ENCODE data around the gene CSN1S1.
"Not testable (repeated sequence)": the region's sequence is repeated elsewhere in the genome, so short reads cannot be mapped to it uniquely, and the experiment has no call there.

CSN1S1 gene

DNA sequence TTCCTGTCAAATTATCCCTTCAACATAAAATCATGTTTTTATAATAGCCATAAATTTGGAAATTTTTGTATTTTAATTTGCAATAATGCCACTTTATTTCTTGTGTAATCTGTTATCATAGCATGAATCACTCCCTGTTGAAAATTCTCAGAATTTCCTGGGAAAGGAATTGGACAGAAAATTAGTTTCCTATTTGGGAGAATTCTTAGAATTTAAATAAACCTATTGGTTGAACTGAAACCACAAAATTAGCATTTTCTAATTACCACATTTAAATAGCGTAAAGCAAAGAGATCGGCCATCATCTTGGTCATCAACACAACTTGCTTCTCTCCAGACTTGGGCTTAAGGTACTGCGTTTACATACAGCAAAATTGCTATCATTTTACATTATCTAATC lies at the start of gene CSN1S1:
CSN1S1 (plus strand) TSS at position 301 of the 400 bp plus-strand sequence. CDS start 1,488 bp downstream, outside the sequence.
- DNase-seq (ENCODE audit: low read depth, low spot score): no peak

GRCh38 chr4:69881173-69881773 lies 49.6 kb upstream of the CSN1S1 start:
- no peak for DNase-seq (ENCODE audit: low read depth, low spot score)

DNA sequence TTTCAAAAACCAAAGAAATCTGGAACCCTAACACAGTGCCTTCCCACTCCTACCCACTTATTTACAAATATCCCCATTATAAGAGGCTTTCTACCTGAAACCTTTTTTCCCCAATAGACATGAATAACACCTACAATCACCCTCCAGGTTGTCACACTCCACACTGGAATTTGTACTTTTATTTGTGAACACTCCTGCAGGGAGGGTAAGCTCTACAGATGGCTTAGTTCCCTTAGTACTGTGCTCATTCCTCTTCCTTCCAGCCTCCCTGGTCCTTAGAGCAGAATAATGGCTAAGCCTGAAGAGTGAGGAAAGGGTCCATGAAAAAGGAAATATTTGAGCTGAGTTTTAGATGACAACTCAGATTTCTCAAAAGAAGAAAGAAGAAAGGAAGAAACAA lies 48.7 kb upstream of the CSN1S1 start:
- DNase-seq (ENCODE audit: low read depth, low spot score): no peak

DNA sequence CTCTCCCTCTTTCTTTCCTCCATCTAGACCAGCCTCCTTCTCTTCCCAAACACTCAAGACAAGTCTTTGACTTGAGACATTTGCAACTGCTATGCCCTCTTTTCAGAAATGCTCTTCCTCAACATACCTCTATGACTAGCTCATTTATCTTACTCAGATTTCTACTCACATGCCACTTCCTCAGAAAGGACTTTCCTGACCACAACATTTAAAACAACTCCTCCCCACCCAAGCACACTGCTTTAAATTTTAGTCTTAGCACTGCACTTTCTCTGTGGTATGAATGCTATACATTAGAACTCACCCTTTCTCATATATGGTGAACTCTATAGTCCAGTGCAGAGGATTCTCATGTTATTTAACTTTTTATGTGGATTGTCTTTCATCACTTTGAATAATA lies 42.5 kb upstream of the CSN1S1 start:
- DNase-seq (ENCODE audit: low read depth, low spot score): no peak

DNA sequence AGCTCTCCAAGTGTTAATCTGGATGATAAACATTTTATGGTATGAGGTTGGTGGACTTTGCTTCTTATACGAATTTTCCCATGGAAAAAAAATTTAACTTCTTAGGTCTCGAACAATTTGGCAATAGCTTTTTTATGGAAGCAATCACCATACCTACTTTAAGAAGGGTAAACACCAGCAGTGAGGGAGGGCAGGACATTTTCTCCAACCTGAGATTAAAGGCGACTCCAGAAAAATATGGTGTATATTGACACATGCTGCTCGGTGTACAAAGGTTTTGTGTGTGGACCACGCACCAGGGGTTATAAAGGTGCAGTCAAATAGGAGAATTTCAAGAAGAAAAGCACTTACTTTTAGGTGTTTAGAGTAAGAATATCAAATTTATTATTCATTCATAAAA lies 36.7 kb upstream of the CSN1S1 start:
- no peak for DNase-seq (ENCODE audit: low read depth, low spot score)

GRCh38 chr4:69894721-69895120 lies 36.1 kb upstream of the CSN1S1 start:
- DNase-seq (ENCODE audit: low read depth, low spot score): no peak

DNA sequence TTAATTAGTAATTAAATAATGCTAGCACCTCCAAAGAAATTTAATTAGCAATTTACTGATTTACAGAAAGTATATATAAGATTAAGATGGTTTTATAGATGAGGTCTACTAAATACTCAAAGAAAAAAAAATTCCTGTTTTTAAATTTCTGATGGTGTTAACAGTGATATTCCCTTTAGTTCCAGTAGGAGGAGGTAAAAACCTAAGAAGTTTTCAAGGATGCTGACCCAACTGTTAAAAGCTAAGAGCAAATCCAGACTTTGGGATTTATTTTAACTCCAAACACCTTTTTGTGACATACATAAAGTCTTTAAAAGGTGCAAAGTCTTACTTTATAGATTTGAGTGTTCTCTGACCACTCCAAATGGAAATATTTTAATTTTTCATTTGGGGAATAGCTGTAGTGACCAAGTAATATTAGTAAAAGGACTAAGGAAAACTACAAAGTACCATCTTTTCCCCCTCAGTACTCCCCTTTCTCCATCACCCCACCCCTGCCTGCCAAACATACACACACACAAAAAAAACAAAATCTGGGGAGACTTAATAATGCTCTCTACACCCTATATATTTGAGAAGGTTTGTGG lies 34.2 kb upstream of the CSN1S1 start:
- DNase-seq (ENCODE audit: low read depth, low spot score): no peak

- DNase-seq (ENCODE audit: low read depth, low spot score): no peak
These were observed 23.7 kb upstream of the CSN1S1 start for GRCh38 chr4:69907151-69907550.

GRCh38 chr4:69909195-69909594 lies 21.7 kb upstream of the CSN1S1 start:
- DNase-seq (ENCODE audit: low read depth, low spot score): no peak

- DNase-seq (ENCODE audit: low read depth, low spot score): peak; percentile 24
These were observed 20.7 kb upstream of the CSN1S1 start for GRCh38 chr4:69910016-69910782.

DNA sequence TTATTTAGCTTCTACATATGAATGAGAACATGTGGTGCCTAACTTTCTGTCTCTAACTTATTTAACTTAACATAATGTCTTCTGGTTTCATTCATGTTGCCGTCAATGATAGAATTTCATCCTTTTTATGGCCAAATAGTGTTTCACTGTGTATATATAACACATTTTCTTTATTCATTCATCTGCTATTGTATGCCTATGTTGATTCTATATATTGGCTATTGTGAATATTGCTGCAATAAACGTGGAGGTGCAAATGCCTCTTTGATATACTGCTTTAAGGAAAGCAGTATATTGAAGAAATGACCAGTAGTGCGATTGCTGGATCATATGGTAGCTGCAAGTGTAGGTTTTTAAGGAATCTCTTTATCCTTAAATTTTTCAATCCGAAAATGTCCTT lies 10.0 kb upstream of the CSN1S1 start:
- no peak for DNase-seq (ENCODE audit: low read depth, low spot score)

DNA sequence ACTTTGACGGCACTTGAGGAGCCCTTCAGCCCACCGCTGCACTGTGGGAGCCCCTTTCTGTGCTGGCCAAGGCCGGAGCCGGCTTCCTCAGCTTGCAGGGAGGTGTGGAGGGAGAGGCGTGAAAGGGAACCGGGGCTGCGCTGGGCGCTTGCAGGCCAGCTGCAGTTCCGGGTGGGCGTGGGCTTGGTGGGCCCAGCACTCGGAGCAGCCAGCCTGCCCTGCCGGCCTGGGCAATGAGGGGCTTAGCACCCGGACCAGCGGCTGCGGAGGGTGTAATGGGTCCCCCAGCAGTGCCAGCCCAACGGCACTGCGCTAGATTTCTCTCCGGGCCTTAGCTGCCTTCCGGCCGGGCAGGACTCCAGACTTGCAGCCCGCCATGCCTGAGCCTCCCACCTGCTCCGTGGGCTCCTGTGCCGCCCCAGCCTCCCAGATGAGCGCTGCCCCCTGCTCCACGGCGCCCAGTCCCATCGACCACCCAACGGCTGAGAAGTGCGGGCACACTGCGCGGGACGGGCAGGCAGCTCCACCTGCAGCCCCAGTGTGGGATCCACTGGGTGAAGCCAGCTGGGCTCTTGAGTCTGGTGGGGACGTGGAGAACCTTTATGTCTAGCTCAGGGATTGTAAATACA lies 7.0 kb upstream of the CSN1S1 start:
- not testable (repeated sequence) for DNase-seq (ENCODE audit: low read depth, low spot score)

- DNase-seq (ENCODE audit: low read depth, low spot score): no peak
These were observed 3.3 kb downstream of the CSN1S1 start for GRCh38 chr4:69934150-69934549.

DNA sequence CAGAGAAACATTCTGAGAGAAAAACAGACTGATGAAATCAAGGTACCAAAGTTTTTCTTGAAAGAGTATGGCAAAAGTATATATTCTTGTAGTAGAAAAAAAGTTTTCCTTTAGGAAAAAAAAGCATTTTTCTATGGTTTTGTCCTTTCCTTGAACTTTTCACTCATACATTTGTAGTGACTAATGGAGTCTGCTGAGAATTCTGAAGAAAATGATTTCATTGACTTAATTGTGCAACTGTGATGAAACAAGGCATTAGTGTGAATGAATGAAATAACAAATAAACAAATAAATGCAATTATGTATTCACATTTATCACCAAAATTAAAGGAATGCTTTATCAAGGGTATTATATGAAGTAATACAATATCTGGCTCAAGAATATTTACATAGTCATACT lies 5.7 kb downstream of the CSN1S1 start:
- DNase-seq (ENCODE audit: low read depth, low spot score): no peak

GRCh38 chr4:69951602-69952001 lies 20.7 kb downstream of the CSN1S1 start:
- no peak for DNase-seq (ENCODE audit: low read depth, low spot score)

- DNase-seq (ENCODE audit: low read depth, low spot score): no peak
These were observed 26.3 kb downstream of the CSN1S1 start for GRCh38 chr4:69957209-69957608.

GRCh38 chr4:69965628-69966027 lies 34.8 kb downstream of the CSN1S1 start, which contains the start of gene CSN2:
TSS of gene CSN2 (minus strand) at chr4:69965728. CDS start at chr4:69960995, 4,733 bp downstream.
- DNase-seq (ENCODE audit: low read depth, low spot score): no peak

DNA sequence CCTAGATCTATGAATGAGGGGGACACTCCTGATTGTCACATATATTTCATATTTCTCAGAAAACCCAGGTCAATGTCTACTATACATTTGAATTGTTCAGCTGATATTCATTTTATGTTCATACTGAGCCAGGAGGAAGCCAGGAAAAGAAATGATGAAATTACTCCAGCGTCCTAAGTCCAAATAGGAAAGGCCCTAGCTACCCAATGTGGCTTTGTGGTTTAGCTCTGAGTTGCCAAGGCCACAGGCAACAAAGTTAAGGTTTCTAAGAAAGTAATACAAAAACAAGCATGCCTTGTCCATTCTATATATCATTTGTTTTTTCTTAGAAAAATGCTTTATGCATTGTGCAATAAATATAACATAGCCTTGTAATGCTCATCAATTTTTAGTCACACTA lies 39.2 kb downstream of the CSN1S1 start:
- no peak for DNase-seq (ENCODE audit: low read depth, low spot score)

DNA sequence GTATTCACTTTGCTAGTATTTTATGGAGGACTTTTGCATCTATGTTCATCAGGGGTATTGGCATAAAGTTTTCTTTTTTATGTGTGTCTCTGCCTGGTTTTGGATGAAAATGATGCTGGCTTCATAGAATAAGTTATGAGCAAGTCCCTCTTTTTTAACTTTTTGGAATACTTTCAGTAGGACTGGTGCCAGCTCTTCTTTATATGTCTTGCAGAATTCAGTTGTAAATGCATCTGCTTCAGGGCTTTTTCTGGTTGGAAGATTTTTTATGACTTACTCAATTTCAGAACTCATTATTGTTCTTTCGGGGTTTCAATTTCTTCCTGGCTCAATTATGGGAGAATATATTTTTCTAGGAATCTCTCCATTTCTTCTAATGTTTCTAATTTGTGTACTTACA lies 43.8 kb downstream of the CSN1S1 start:
- DNase-seq (ENCODE audit: low read depth, low spot score): no peak

DNA sequence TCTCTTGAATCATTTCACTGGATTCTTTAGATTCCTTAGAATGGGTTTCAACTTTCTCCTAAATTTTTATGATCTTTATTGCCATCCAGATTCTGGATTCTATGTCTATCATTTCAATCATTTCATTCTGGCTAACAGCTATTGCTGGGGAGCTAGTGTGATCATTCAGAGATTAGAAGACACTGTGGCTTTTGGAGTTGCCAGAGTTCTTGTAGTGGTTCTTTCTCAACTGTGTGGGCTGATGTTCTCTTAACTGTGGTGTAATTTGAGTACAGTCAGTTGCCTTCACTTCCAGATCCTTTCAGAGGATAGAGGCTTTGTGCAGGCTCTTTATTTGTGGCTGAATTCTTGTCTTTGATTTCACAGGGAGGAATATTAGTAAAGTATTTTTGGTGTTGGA lies 46.7 kb downstream of the CSN1S1 start:
- DNase-seq (ENCODE audit: low read depth, low spot score): no peak

- DNase-seq (ENCODE audit: low read depth, low spot score): peak; percentile 21
These were observed 53.2 kb downstream of the CSN1S1 start for GRCh38 chr4:69984030-69984443.

GRCh38 chr4:69986663-69987062 lies 55.8 kb downstream of the CSN1S1 start:
- no peak for DNase-seq (ENCODE audit: low read depth, low spot score)

Data from brain pericyte (primary cell).